CD14-positive monocyte (primary cell): Measurements from ENCODE around the gene GABARAP. TPM values are rescaled to one million over a fixed set of nuclear protein-coding genes. Genes with fewer than 3 reads are reported as not detected.

Source experiments
- DNase-seq, 3 donors: peaks; one replicate each; pipeline ENCODE4 v3.0.0-alpha.2; 2011 to 2022
- H2AFZ ChIP-seq: 2 replicates; pipeline ENCODE4 v1.6.0; 2012; ENCODE audit warnings: mild to moderate bottlenecking, low read depth, low read length, inconsistent platforms; ENCODE audit not compliant: insufficient read depth, poor library complexity, severe bottlenecking
- H3K27ac ChIP-seq, 2 donors: 1 replicate in 1 of 2; 2 replicates in 1 of 2; pipeline ENCODE4 v1.5.1; 2012 to 2013; ENCODE audit warnings: low read length in 2 of 2, control low read depth in 1 of 2, inconsistent platforms in 1 of 2, low read depth in 1 of 2, mild to moderate bottlenecking in 1 of 2
- H3K27me3 ChIP-seq, 2 donors: one replicate each; pipeline versions ENCODE4 v1.6.0 to v1.6.1; 2011 to 2013; ENCODE audit warnings: low read length in 2 of 2; ENCODE audit not compliant: control insufficient read depth in 2 of 2, insufficient read depth in 2 of 2
- H3K36me3 ChIP-seq, 2 donors: replicated peaks in 1 of 2; 1 replicate in 1 of 2; 2 replicates in 1 of 2; pipeline versions ENCODE4 v1.5.1 to v1.6.1; 2012 to 2013; ENCODE audit warnings: low read length in 2 of 2, control low read depth in 1 of 2, inconsistent platforms in 1 of 2, mild to moderate bottlenecking in 1 of 2; ENCODE audit not compliant: insufficient read depth in 2 of 2, control insufficient read depth in 1 of 2
- H3K4me1 ChIP-seq, 2 donors: 1 replicate in 1 of 2; 2 replicates in 1 of 2; pipeline versions ENCODE4 v1.5.1 to v1.6.1; 2012 to 2013; ENCODE audit warnings: low read length in 2 of 2, control low read depth in 1 of 2, inconsistent platforms in 1 of 2, mild to moderate bottlenecking in 1 of 2, moderate library complexity in 1 of 2; ENCODE audit not compliant: insufficient read depth in 2 of 2, control insufficient read depth in 1 of 2
- H3K4me2 ChIP-seq: replicated peaks from 2 replicates; pipeline ENCODE3; 2012; ENCODE audit warnings: low read length, moderate library complexity, mild to moderate bottlenecking; ENCODE audit not compliant: poor library complexity, severe bottlenecking; ENCODE audit errors: extremely low read depth
- H3K4me3 ChIP-seq, 3 experiments: fragments of 200-600 bp in 1 of 3; sonication (generic) in 1 of 3; replicated peaks in 1 of 3; 1 replicate in 2 of 3; 2 replicates in 1 of 3; pipeline ENCODE4 v1.5.1; 2011 to 2013; ENCODE audit warnings: low read length in 3 of 3, mild to moderate bottlenecking in 3 of 3, control low read depth in 2 of 3, low read depth in 2 of 3, inconsistent platforms in 1 of 3, moderate library complexity in 1 of 3
- H3K79me2 ChIP-seq: 2 replicates; pipeline ENCODE4 v1.6.0; 2012; ENCODE audit warnings: mild to moderate bottlenecking, control low read depth, inconsistent platforms, low read length, moderate library complexity; ENCODE audit not compliant: insufficient read depth
- H3K9ac ChIP-seq: 2 replicates; pipeline ENCODE4 v1.6.0; 2017; ENCODE audit warnings: low read length, mild to moderate bottlenecking; ENCODE audit not compliant: insufficient read depth, poor library complexity, severe bottlenecking
- H3K9me3 ChIP-seq, 2 donors: replicated peaks in 1 of 2; 1 replicate in 1 of 2; 2 replicates in 1 of 2; pipeline versions ENCODE4 v1.5.1 to v1.6.1; 2012 to 2013; ENCODE audit warnings: low read length in 2 of 2, control low read depth in 1 of 2; ENCODE audit not compliant: control insufficient read depth in 1 of 2, insufficient read depth in 1 of 2
- H4K20me1 ChIP-seq: 2 replicates; pipeline ENCODE4 v1.6.0; 2012; ENCODE audit warnings: mild to moderate bottlenecking, low read length, control low read depth, moderate library complexity; ENCODE audit not compliant: insufficient read depth
- H3K27ac Mint-ChIP-seq, 7 donors: one replicate each; pipeline ENCODE4 v1.8.0; 2020; ENCODE audit warnings: mild to moderate bottlenecking in 7 of 7, mixed read lengths in 7 of 7, moderate library complexity in 6 of 7, inconsistent platforms in 2 of 7
- H3K27me3 Mint-ChIP-seq, 3 donors: one replicate each; pipeline ENCODE4 v1.8.0; 2021 to 2022; ENCODE audit warnings: low read depth in 3 of 3, mild to moderate bottlenecking in 3 of 3, mixed read lengths in 3 of 3, moderate library complexity in 3 of 3, inconsistent platforms in 1 of 3
- H3K36me3 Mint-ChIP-seq, 2 donors: one replicate each; pipeline ENCODE4 v1.8.0; 2020; ENCODE audit warnings: mixed read lengths in 2 of 2, inconsistent platforms in 1 of 2, mild to moderate bottlenecking in 1 of 2
- H3K4me1 Mint-ChIP-seq: one replicate; pipeline ENCODE4 v1.8.0; 2020; ENCODE audit warnings: mild to moderate bottlenecking, mixed read lengths
- H3K4me3 Mint-ChIP-seq, 2 donors: one replicate each; pipeline ENCODE4 v1.8.0; 2020; ENCODE audit warnings: mild to moderate bottlenecking in 2 of 2, mixed read lengths in 2 of 2, moderate library complexity in 1 of 2
- H3K9me3 Mint-ChIP-seq, 7 donors: one replicate each; pipeline ENCODE4 v1.8.0; 2020 to 2022; ENCODE audit warnings: mixed read lengths in 7 of 7, mild to moderate bottlenecking in 6 of 7, moderate library complexity in 6 of 7, inconsistent platforms in 2 of 7
- CTCF ChIP-seq: fragments of 200-600 bp; IDR thresholded peaks from one replicate; pipeline ENCODE4 v1.8.0; 2022; ENCODE audit warnings: antibody characterized with exemption, mild to moderate bottlenecking
- WGBS: methylation state at CpG from one replicate; pipeline ENCODE4 v1.1.5; 2013; ENCODE audit warnings: missing lambda C conversion rate; ENCODE audit not compliant: insufficient coverage; 5-methylcytosine and 5-hydroxymethylcytosine counted together
- intact Hi-C, 2 donors: fragments of 100-400 bp; cut with micrococcal nuclease; formaldehyde crosslinking; loops; one replicate each; pipeline versions ENCODE4 v1.15.0 to v1.15.1; 2023
- polyA plus RNA-seq, 3 donors: library from polyadenylated mRNA; depleted of rRNA in 1 of 3; unstranded in 2 of 3; stranded (reverse) in 1 of 3; fragments of 300-500 nt in 2 of 3; fragments of >200 nt in 1 of 3; fragmentation: Illumina TruSeq in 2 of 3; gene quantifications; 1 replicate in 2 of 3; 2 replicates in 1 of 3; pipeline ENCODE4 v1.2.3, GENCODE V29; 2012 to 2021

The GABARAP gene
- polyA plus RNA-seq, 3 donors: 1,029 to 2,937 (median 2,814) TPM

DNA sequence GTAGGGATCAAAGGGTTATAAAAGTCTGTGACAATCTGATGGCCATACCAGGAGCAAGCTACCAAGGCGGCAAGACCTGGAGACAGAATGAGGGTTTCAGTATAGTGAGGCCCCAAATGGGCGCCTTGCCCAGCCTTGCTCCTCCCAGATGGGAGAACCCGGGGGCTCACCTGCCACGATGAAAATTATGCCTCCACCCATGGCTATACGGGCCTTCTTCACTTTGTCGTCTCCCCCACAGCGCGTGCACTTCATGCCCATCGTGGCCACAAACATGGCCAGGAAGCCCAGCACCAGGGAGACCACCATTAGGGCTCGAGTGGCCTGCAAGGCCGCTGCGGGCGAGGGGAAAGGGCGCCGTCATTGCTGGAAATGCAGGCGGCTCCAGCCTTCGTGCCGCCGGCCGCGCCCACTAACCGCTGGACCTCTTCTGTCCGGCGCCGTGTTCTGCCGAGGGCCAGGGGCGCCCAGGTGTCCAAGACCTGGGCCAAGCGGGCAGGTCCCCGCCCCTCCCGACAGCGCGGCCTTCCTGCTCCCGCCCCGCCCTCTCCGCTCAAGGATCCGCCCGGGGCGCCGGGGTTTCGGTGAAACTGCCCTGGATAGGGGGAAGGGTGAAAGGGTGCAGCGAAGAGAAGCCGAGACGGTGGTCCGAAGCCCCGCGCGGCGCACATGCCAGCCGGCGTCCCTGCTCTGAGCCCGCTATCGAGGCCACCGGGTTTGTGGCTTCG, 18.6 kb upstream of the GABARAP start:
- H3K9ac ChIP-seq: peak overlapping the region; percentile 60
- no peaks in the 10 kb centered on the region for H3K79me2 ChIP-seq
- WGBS: 10% methylated on average over 54 of the region's 54 CpGs
- Mint-ChIP-seq H3K4me1 (peaks cover 38% of the 10 kb centered on the region), H3K36me3 (peaks cover 30 to 44% of the 10 kb centered on the region in 2 donors), H3K27me3 (peaks cover 36 to 61% (median 56%) of the 10 kb centered on the region in 3 donors), H3K27ac (no peak overlapping the region), H3K9me3 (peaks cover 0 to 12% (median 9%) of the 10 kb centered on the region in 7 donors), H3K4me3 (peak overlapping the region; percentile 76 to 87)
- peak overlapping the region; percentile 8 to 81 (median 36) for H3K4me3 ChIP-seq
- H3K36me3 ChIP-seq: peaks cover 15 to 36% of the 10 kb centered on the region in 2 donors
- peak overlapping the region; percentile 97 for H3K4me2 ChIP-seq
- peaks cover 20 to 37% of the 10 kb centered on the region in 2 donors for H3K27me3 ChIP-seq
- intact Hi-C loops: no loop called here
- H2AFZ ChIP-seq: peak overlapping the region; percentile 84
- no peaks in the 10 kb centered on the region for H4K20me1 ChIP-seq
- DNase-seq: no peak
- TF ChIP-seq CTCF: no peak
- H3K4me1 ChIP-seq: peaks cover 31 to 45% of the 10 kb centered on the region in 2 donors
- H3K27ac ChIP-seq: no peak overlapping the region
- peaks cover 0 to 7% of the 10 kb centered on the region in 2 donors for H3K9me3 ChIP-seq

- Histone ChIP-seq H3K4me1 (peaks cover 31 to 45% of the 10 kb centered on the region in 2 donors), H3K9ac (no peak overlapping the region), H3K36me3 (peaks cover 17 to 42% of the 10 kb centered on the region in 2 donors), H3K4me3 (no peak overlapping the region), H3K9me3 (peaks cover 0 to 7% of the 10 kb centered on the region in 2 donors), H3K79me2 (no peaks in the 10 kb centered on the region), H4K20me1 (no peaks in the 10 kb centered on the region), H3K4me2 (no peak overlapping the region), H3K27ac (no peak overlapping the region), H2AFZ (peak overlapping the region; percentile 84), H3K27me3 (peaks cover 20 to 35% of the 10 kb centered on the region in 2 donors)
- H3K36me3 Mint-ChIP-seq: peaks cover 32 to 50% of the 10 kb centered on the region in 2 donors
- TF ChIP-seq CTCF: no peak
- H3K4me1 Mint-ChIP-seq: peaks cover 38% of the 10 kb centered on the region
- peaks cover 0 to 12% (median 9%) of the 10 kb centered on the region in 7 donors for H3K9me3 Mint-ChIP-seq
- H3K27ac Mint-ChIP-seq: peak overlapping the region in 1 of 7 donors; percentile 37
- no peak for DNase-seq
- peaks cover 32 to 55% (median 51%) of the 10 kb centered on the region in 3 donors for H3K27me3 Mint-ChIP-seq
- intact Hi-C loops: no loop called here
- peak overlapping the region in 1 of 2 donors; percentile 87 for H3K4me3 Mint-ChIP-seq
- WGBS: 71% methylated on average over 2 of the region's 4 CpGs
Measured at GRCh38 chr17:7260151-7260550, 17.9 kb upstream of the GABARAP start.
